DMS153 treated with DMSO at 0.1 percent for 48 hours (cell line): ENCODE data around the gene MX2.
"Not testable (repeated sequence)": the region's sequence is repeated elsewhere in the genome, so short reads cannot be mapped to it uniquely, and the experiment has no call there.

ENCODE experiments used
- DNase-seq: peaks from one replicate; lab custom pipeline; 2025; ENCODE audit not compliant: unreplicated experiment; lab: John Stamatoyannopoulos, UW

MX2 gene

GRCh38 chr21:41410767-41411448 is 49.1 kb downstream of the MX2 start:
- DNase-seq = no peak

GRCh38 chr21:41411449-41412089 is 49.7 kb downstream of the MX2 start:
- no peak for DNase-seq

GRCh38 chr21:41417505-41417904 is 55.7 kb downstream of the MX2 start:
- DNase-seq = not testable (repeated sequence)

GRCh38 chr21:41418393-41418792 is 56.6 kb downstream of the MX2 start:
- no peak for DNase-seq

GRCh38 chr21:41418956-41419680 is 57.3 kb downstream of the MX2 start:
- DNase-seq = no peak

- DNase-seq = peak; percentile 50
These were observed 58.4 kb downstream of the MX2 start for GRCh38 chr21:41419921-41420862.

- DNase-seq = not testable (repeated sequence)
These were observed 59.2 kb downstream of the MX2 start for GRCh38 chr21:41420998-41421397.

GRCh38 chr21:41422546-41423304 is 60.9 kb downstream of the MX2 start:
- DNase-seq = no peak

GRCh38 chr21:41423305-41423636 is 61.4 kb downstream of the MX2 start:
- not testable (repeated sequence) for DNase-seq

- no peak for DNase-seq
These were observed 63.7 kb downstream of the MX2 start for GRCh38 chr21:41425588-41425953.

- DNase-seq = no peak
These were observed 64.3 kb downstream of the MX2 start, which contains the start of gene MX1 for GRCh38 chr21:41425954-41426675. MX1 (plus strand) TSS chr21:41426239; CDS start chr21:41432071, 5,832 bp downstream.

- DNase-seq = no peak
These were observed 65.0 kb downstream of the MX2 start for GRCh38 chr21:41426676-41427404.

GRCh38 chr21:41427556-41427955 is 65.7 kb downstream of the MX2 start:
- no peak for DNase-seq

- DNase-seq = no peak
These were observed 66.5 kb downstream of the MX2 start for GRCh38 chr21:41428311-41428710.

- DNase-seq = no peak
These were observed 67.0 kb downstream of the MX2 start for GRCh38 chr21:41428847-41429246.

GRCh38 chr21:41429305-41429704 is 67.5 kb downstream of the MX2 start:
- no peak for DNase-seq

GRCh38 chr21:41429925-41430491 is 68.2 kb downstream of the MX2 start:
- no peak for DNase-seq

- no peak for DNase-seq
These were observed 70.1 kb downstream of the MX2 start for GRCh38 chr21:41431788-41432548.
